Measurements from ENCODE around the gene PVR. TPM values are rescaled to one million over a fixed set of nuclear protein-coding genes. Genes with fewer than 3 reads are reported as not detected.

PVR gene
- total and polyA plus RNA-seq, 4 donors: 11.4 to 49.0 (median 32.1) TPM

DNA sequence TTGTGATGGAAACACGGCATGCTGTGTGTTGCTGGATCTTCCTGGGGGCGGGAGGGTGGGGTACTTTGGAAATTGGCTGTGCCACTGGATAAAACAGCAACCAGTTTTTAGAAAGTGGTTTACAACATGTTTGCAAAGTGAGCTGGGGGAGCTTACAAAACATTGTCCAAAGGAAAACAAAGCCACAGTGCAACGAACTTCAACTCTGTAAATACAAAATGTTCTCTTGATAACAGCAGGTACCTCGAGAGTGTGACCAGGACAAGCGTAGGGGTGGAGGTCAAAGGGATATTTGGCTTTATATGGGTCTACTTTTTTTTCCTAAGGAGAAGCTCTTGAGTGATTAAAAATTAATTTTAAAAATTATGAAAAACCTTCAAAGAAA lies 27.9 kb upstream of the PVR start:
- peak overlapping the region in 1 of 2 donors; percentile 70 for H3K9ac ChIP-seq (ENCODE audit: low read depth in 1 of 2, low read length in 2 of 2)
- TF ChIP-seq, protein P1, sequence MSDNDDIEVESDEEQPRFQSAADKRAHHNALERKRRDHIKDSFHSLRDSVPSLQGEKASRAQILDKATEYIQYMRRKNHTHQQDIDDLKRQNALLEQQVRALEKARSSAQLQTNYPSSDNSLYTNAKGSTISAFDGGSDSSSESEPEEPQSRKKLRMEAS (IDR thresholded peaks at IDR 0.05): peak; percentile 54
- TF ChIP-seq, protein P2, sequence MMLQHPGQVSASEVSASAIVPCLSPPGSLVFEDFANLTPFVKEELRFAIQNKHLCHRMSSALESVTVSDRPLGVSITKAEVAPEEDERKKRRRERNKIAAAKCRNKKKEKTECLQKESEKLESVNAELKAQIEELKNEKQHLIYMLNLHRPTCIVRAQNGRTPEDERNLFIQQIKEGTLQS (IDR thresholded peaks at IDR 0.05): peak; percentile 30
- TF ChIP-seq EGR1 (IDR thresholded peaks at IDR 0.05; ENCODE audit: low read depth in 2 of 2): peak in 1 of 2 donors; percentile 73
- peak; percentile 74 to 84 for TF ChIP-seq HNF4A (conservative IDR thresholded peaks at IDR 0.05)
- TF ChIP-seq HNF4G (IDR thresholded peaks at IDR 0.05): peak; percentile 61
- TF ChIP-seq TAF1 (conservative IDR thresholded peaks at IDR 0.05): no peak
- TF ChIP-seq RXRA (IDR thresholded peaks at IDR 0.05): peak; percentile 96
- peak; percentile 61 to 72 for TF ChIP-seq JUND (IDR thresholded peaks at IDR 0.05)
- peak; percentile 90 for TF ChIP-seq FOXA2 (IDR thresholded peaks at IDR 0.05)
- TF ChIP-seq GABPA (IDR thresholded peaks at IDR 0.05 in 1 of 2, conservative IDR thresholded peaks at IDR 0.05 in 1 of 2): no peak
- TF ChIP-seq FOXA1 (IDR thresholded peaks at IDR 0.05): peak; percentile 90
- TF ChIP-seq, protein P3, sequence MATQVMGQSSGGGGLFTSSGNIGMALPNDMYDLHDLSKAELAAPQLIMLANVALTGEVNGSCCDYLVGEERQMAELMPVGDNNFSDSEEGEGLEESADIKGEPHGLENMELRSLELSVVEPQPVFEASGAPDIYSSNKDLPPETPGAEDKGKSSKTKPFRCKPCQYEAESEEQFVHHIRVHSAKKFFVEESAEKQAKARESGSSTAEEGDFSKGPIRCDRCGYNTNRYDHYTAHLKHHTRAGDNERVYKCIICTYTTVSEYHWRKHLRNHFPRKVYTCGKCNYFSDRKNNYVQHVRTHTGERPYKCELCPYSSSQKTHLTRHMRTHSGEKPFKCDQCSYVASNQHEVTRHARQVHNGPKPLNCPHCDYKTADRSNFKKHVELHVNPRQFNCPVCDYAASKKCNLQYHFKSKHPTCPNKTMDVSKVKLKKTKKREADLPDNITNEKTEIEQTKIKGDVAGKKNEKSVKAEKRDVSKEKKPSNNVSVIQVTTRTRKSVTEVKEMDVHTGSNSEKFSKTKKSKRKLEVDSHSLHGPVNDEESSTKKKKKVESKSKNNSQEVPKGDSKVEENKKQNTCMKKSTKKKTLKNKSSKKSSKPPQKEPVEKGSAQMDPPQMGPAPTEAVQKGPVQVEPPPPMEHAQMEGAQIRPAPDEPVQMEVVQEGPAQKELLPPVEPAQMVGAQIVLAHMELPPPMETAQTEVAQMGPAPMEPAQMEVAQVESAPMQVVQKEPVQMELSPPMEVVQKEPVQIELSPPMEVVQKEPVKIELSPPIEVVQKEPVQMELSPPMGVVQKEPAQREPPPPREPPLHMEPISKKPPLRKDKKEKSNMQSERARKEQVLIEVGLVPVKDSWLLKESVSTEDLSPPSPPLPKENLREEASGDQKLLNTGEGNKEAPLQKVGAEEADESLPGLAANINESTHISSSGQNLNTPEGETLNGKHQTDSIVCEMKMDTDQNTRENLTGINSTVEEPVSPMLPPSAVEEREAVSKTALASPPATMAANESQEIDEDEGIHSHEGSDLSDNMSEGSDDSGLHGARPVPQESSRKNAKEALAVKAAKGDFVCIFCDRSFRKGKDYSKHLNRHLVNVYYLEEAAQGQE (IDR thresholded peaks at IDR 0.05): peak; percentile 51
- TF ChIP-seq, protein P4, sequence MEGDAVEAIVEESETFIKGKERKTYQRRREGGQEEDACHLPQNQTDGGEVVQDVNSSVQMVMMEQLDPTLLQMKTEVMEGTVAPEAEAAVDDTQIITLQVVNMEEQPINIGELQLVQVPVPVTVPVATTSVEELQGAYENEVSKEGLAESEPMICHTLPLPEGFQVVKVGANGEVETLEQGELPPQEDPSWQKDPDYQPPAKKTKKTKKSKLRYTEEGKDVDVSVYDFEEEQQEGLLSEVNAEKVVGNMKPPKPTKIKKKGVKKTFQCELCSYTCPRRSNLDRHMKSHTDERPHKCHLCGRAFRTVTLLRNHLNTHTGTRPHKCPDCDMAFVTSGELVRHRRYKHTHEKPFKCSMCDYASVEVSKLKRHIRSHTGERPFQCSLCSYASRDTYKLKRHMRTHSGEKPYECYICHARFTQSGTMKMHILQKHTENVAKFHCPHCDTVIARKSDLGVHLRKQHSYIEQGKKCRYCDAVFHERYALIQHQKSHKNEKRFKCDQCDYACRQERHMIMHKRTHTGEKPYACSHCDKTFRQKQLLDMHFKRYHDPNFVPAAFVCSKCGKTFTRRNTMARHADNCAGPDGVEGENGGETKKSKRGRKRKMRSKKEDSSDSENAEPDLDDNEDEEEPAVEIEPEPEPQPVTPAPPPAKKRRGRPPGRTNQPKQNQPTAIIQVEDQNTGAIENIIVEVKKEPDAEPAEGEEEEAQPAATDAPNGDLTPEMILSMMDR (IDR thresholded peaks at IDR 0.05; ENCODE audit: low read depth, low read length, missing input control): no peak
- TF ChIP-seq, protein P5, sequence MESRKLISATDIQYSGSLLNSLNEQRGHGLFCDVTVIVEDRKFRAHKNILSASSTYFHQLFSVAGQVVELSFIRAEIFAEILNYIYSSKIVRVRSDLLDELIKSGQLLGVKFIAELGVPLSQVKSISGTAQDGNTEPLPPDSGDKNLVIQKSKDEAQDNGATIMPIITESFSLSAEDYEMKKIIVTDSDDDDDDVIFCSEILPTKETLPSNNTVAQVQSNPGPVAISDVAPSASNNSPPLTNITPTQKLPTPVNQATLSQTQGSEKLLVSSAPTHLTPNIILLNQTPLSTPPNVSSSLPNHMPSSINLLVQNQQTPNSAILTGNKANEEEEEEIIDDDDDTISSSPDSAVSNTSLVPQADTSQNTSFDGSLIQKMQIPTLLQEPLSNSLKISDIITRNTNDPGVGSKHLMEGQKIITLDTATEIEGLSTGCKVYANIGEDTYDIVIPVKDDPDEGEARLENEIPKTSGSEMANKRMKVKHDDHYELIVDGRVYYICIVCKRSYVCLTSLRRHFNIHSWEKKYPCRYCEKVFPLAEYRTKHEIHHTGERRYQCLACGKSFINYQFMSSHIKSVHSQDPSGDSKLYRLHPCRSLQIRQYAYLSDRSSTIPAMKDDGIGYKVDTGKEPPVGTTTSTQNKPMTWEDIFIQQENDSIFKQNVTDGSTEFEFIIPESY (IDR thresholded peaks at IDR 0.05): peak; percentile 72
- peak; percentile 95 for TF ChIP-seq SP1 (IDR thresholded peaks at IDR 0.05)
- TF ChIP-seq NR2F2 (IDR thresholded peaks at IDR 0.05): peak; percentile 86
- TF ChIP-seq RAD21 (IDR thresholded peaks at IDR 0.05): peak in 1 of 2 donors; percentile 46
- TF ChIP-seq YY1 (IDR thresholded peaks at IDR 0.05): peak; percentile 66
- H3K27ac ChIP-seq (ENCODE audit: low read depth in 1 of 2, low read length in 2 of 2): peak overlapping the region; percentile 80 to 89
- 10% methylated on average over 5 of the region's 5 CpGs for WGBS
- H3K27me3 ChIP-seq (ENCODE audit: control insufficient read depth in 4 of 4, insufficient read depth in 4 of 4, low read length in 3 of 4): no peaks in the 10 kb centered on the region
- no peaks in the 10 kb centered on the region for H3K36me3 ChIP-seq (ENCODE audit: control insufficient read depth in 4 of 4, insufficient read depth in 3 of 4, low read depth in 1 of 4, low read length in 3 of 4)
- no peak overlapping the region for H3K4me3 ChIP-seq (ENCODE audit: low read depth in 1 of 3, low read length in 3 of 3)
- peaks cover under 1 to 50% (median 38%) of the 10 kb centered on the region in 4 donors for H3K4me1 ChIP-seq (ENCODE audit: control insufficient read depth in 4 of 4, insufficient read depth in 4 of 4, low read length in 3 of 4)
- peak; percentile 35 for DNase-seq (ENCODE audit: low spot score)
- H3K9me3 ChIP-seq (ENCODE audit: control insufficient read depth in 4 of 4, low read length in 3 of 4): no peaks in the 10 kb centered on the region

Data from liver (tissue), 9 donors.